Measurements from ENCODE around the gene SELENOT.
"Not testable (repeated sequence)": the region's sequence is repeated elsewhere in the genome, so short reads cannot be mapped to it uniquely, and the experiment has no call there.

The SELENOT gene

GRCh38 chr3:150613709-150614480 is 10.8 kb downstream of the SELENOT start:
- peak overlapping the region in 1 of 2 donors; percentile 57 for H3K27ac Mint-ChIP-seq
- no peak for DNase-seq
- peak overlapping the region in 1 of 2 donors; percentile 19 for H3K4me3 Mint-ChIP-seq
- no peak for ATAC-seq (replicated peaks)
- H3K36me3 Mint-ChIP-seq (ENCODE audit: insufficient read depth): peaks cover 45% of the 10 kb centered on the region
- H3K27me3 Mint-ChIP-seq: no peaks in the 10 kb centered on the region
- H3K9me3 Mint-ChIP-seq: no peaks in the 10 kb centered on the region
- peaks cover 35 to 70% of the 10 kb centered on the region in 2 donors for H3K4me1 Mint-ChIP-seq (ENCODE audit: low read depth in 2 of 2)

GRCh38 chr3:150620002-150620689 is 17.0 kb downstream of the SELENOT start:
- H3K36me3 Mint-ChIP-seq (ENCODE audit: insufficient read depth): peaks cover 46% of the 10 kb centered on the region

GRCh38 chr3:150622955-150623354 is 19.8 kb downstream of the SELENOT start:
- H3K27ac Mint-ChIP-seq: peak overlapping the region in 1 of 2 donors; percentile 29

More at GRCh38 chr3:150620002-150620689, 17.0 kb downstream of the SELENOT start:
- Mint-ChIP-seq H3K4me1 (ENCODE audit: low read depth in 2 of 2) (peaks cover 22 to 56% of the 10 kb centered on the region in 2 donors), H3K4me3 (no peak overlapping the region), H3K27me3 (no peaks in the 10 kb centered on the region), H3K9me3 (no peaks in the 10 kb centered on the region), H3K27ac (peak overlapping the region in 1 of 2 donors; percentile 83)
- peak; percentile 22 for ATAC-seq (replicated peaks)
- DNase-seq: no peak

GRCh38 chr3:150623945-150624344 is 20.8 kb downstream of the SELENOT start:
- H3K9me3 Mint-ChIP-seq: no peaks in the 10 kb centered on the region
- H3K27ac Mint-ChIP-seq: peak overlapping the region; percentile 20 to 35
- DNase-seq: no peak
- no peak for ATAC-seq (replicated peaks)
- no peaks in the 10 kb centered on the region for H3K27me3 Mint-ChIP-seq
- H3K4me3 Mint-ChIP-seq: no peak overlapping the region
- H3K36me3 Mint-ChIP-seq (ENCODE audit: insufficient read depth): peaks cover 62% of the 10 kb centered on the region
- H3K4me1 Mint-ChIP-seq (ENCODE audit: low read depth in 2 of 2): peaks cover 17 to 38% of the 10 kb centered on the region in 2 donors

More at GRCh38 chr3:150622955-150623354, 19.8 kb downstream of the SELENOT start:
- H3K27me3 Mint-ChIP-seq; DNase-seq; ATAC-seq (replicated peaks); H3K4me3 Mint-ChIP-seq; H3K9me3 Mint-ChIP-seq: not testable (repeated sequence)
- peaks cover 59% of the 10 kb centered on the region for H3K36me3 Mint-ChIP-seq (ENCODE audit: insufficient read depth)
- H3K4me1 Mint-ChIP-seq (ENCODE audit: low read depth in 2 of 2): peaks cover 20 to 48% of the 10 kb centered on the region in 2 donors

- H3K36me3 Mint-ChIP-seq (ENCODE audit: insufficient read depth): peaks cover 73% of the 10 kb centered on the region
Observed at GRCh38 chr3:150626148-150626930, 23.2 kb downstream of the SELENOT start.

GRCh38 chr3:150627557-150627956 is 24.4 kb downstream of the SELENOT start:
- Mint-ChIP-seq H3K4me3 (no peak overlapping the region), H3K36me3 (ENCODE audit: insufficient read depth) (peaks cover 65% of the 10 kb centered on the region), H3K4me1 (ENCODE audit: low read depth in 2 of 2) (peaks cover 0 to 11% of the 10 kb centered on the region in 2 donors), H3K27me3 (no peaks in the 10 kb centered on the region), H3K9me3 (no peaks in the 10 kb centered on the region), H3K27ac (no peak overlapping the region)
- no peak for DNase-seq
- ATAC-seq (replicated peaks): no peak

More at GRCh38 chr3:150626148-150626930, 23.2 kb downstream of the SELENOT start:
- H3K27me3 Mint-ChIP-seq: no peaks in the 10 kb centered on the region
- H3K4me3 Mint-ChIP-seq: no peak overlapping the region
- DNase-seq (no peak), ATAC-seq (replicated peaks) (no peak)
- peak overlapping the region in 1 of 2 donors; percentile 17 for H3K27ac Mint-ChIP-seq
- H3K9me3 Mint-ChIP-seq: no peaks in the 10 kb centered on the region
- H3K4me1 Mint-ChIP-seq (ENCODE audit: low read depth in 2 of 2): peaks cover 10 to 20% of the 10 kb centered on the region in 2 donors

GRCh38 chr3:150631515-150632221 is 28.5 kb downstream of the SELENOT start:
- Mint-ChIP-seq H3K27me3 (no peaks in the 10 kb centered on the region), H3K4me3 (no peak overlapping the region), H3K4me1 (ENCODE audit: low read depth in 2 of 2) (peaks cover 21 to 22% of the 10 kb centered on the region in 2 donors), H3K36me3 (ENCODE audit: insufficient read depth) (peaks cover 48% of the 10 kb centered on the region), H3K27ac (peak overlapping the region; percentile 31 to 38), H3K9me3 (no peaks in the 10 kb centered on the region)
- ATAC-seq (replicated peaks) (no peak), DNase-seq (no peak)

GRCh38 chr3:150635076-150635475 is 32.0 kb downstream of the SELENOT start:
- ATAC-seq (replicated peaks) (peak; percentile 28), DNase-seq (no peak)
- Mint-ChIP-seq H3K9me3 (no peaks in the 10 kb centered on the region), H3K27me3 (no peaks in the 10 kb centered on the region), H3K4me3 (peak overlapping the region; percentile 63 to 74), H3K27ac (peak overlapping the region; percentile 82 to 87), H3K4me1 (ENCODE audit: low read depth in 2 of 2) (peaks cover 24 to 27% of the 10 kb centered on the region in 2 donors), H3K36me3 (ENCODE audit: insufficient read depth) (peaks cover 16% of the 10 kb centered on the region)

- Mint-ChIP-seq H3K27ac (peak overlapping the region; percentile 82 to 87), H3K9me3 (no peaks in the 10 kb centered on the region), H3K4me1 (ENCODE audit: low read depth in 2 of 2) (peaks cover 24 to 27% of the 10 kb centered on the region in 2 donors), H3K27me3 (no peaks in the 10 kb centered on the region), H3K4me3 (peak overlapping the region; percentile 63 to 74), H3K36me3 (ENCODE audit: insufficient read depth) (peaks cover 12% of the 10 kb centered on the region)
- DNase-seq (peak in 2 of 3 experiments; percentile 13 to 14), ATAC-seq (replicated peaks) (peak; percentile 99)
Observed at GRCh38 chr3:150635526-150635925, 32.4 kb downstream of the SELENOT start.

GRCh38 chr3:150636258-150636657 is 33.1 kb downstream of the SELENOT start:
- Mint-ChIP-seq H3K4me1 (ENCODE audit: low read depth in 2 of 2) (peaks cover 24 to 27% of the 10 kb centered on the region in 2 donors), H3K27me3 (peaks cover 0 to under 1% of the 10 kb centered on the region in 2 donors), H3K9me3 (no peaks in the 10 kb centered on the region), H3K4me3 (peak overlapping the region; percentile 63 to 74), H3K27ac (peak overlapping the region; percentile 82 to 87), H3K36me3 (ENCODE audit: insufficient read depth) (peaks cover 8% of the 10 kb centered on the region)
- ATAC-seq (replicated peaks): no peak
- no peak for DNase-seq

- no peak for ATAC-seq (replicated peaks)
- Mint-ChIP-seq H3K36me3 (ENCODE audit: insufficient read depth) (peaks cover 8% of the 10 kb centered on the region), H3K4me3 (no peak overlapping the region), H3K4me1 (ENCODE audit: low read depth in 2 of 2) (peaks cover 23 to 27% of the 10 kb centered on the region in 2 donors), H3K27me3 (peaks cover 8 to 9% of the 10 kb centered on the region in 2 donors), H3K27ac (no peak overlapping the region), H3K9me3 (no peaks in the 10 kb centered on the region)
- no peak for DNase-seq
Observed at GRCh38 chr3:150639262-150639661, 36.1 kb downstream of the SELENOT start.

GRCh38 chr3:150640256-150640655 is 37.1 kb downstream of the SELENOT start:
- H3K4me3 Mint-ChIP-seq: no peak overlapping the region
- DNase-seq (no peak), ATAC-seq (replicated peaks) (no peak)
- no peaks in the 10 kb centered on the region for H3K9me3 Mint-ChIP-seq
- no peak overlapping the region for H3K27ac Mint-ChIP-seq
- H3K36me3 Mint-ChIP-seq (ENCODE audit: insufficient read depth): no peaks in the 10 kb centered on the region
- H3K27me3 Mint-ChIP-seq: peaks cover 8 to 9% of the 10 kb centered on the region in 2 donors
- peaks cover 14 to 20% of the 10 kb centered on the region in 2 donors for H3K4me1 Mint-ChIP-seq (ENCODE audit: low read depth in 2 of 2)

Data from effector memory CD8-positive, alpha-beta T cell (primary cell).